ENCODE data around the gene RTN4R.

GRCh38 chr22:20275836-20276235 is 7.7 kb upstream of the RTN4R start:
- TF ChIP-seq CTCF (conservative IDR thresholded peaks at IDR 0.05; ENCODE audit: low read depth, low read length) (no peak), EZH2 (IDR thresholded peaks at IDR 0.05; ENCODE audit: borderline replicate concordance, low read depth, low read length, poor library complexity, severe bottlenecking) (no peak)

Data from A673 (cell line).